Activated CD8-positive, alpha-beta memory T cell treated with anti-CD3 and anti-CD28 coated beads, Interleukin-2, amount 50 U/mL, for 24 hours (primary cell): Measurements from ENCODE around the gene REXO5.
"Not testable (repeated sequence)": the region's sequence is repeated elsewhere in the genome, so short reads cannot be mapped to it uniquely, and the experiment has no call there.

Source experiments
- DNase-seq: peaks from one replicate; pipeline ENCODE4 v3.0.0-alpha.2; 2020; ENCODE audit errors: extremely low read depth

The REXO5 gene

DNA sequence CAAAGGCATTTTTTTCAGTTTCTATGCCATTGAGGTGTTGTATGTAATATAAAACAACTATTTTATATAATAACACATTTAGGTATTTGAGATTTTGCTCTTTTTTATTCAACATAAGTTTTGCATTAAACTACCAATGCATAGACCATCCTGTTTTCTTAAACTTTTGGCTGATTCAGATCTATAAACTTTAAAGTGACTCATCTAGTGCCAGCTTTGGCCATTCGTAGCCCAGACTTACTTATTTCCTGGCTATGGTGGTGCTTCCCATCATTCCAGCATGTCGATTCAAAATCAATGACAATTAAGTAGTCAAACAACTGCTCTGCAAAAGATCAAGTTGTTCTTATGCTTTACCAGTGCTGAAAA is 3.2 kb upstream of the REXO5 start:
- no peak for DNase-seq

DNA sequence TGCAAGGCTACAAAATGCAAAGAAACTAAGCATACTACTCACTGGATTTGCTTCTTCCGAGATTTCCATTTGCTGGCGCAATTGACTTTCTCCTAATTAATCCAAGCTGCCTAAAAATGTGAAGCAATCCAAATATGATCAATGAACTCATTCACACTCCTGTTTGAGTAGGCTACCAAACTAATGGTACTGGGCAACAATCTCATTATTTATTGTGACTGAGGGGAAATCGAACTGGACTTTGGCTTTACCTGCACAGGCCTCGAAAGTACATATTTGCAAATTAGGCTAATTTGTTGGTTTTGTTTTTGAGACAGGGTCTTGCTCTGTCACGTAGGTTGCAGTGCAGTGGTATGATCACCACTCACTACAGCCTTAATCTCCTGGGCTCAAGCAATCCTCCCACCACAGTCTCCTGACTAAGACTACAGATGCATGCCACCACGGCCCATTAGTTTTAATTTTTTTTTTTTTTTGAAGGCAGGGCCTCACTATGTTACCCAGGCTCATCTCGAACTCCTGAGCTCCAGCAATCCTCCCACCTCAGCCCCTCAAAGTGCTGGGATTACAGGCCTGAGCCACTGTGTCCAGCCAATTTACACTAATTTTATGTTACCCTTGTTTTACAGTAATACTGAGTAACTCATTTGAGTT is 2.6 kb upstream of the REXO5 start:
- no peak for DNase-seq

DNA sequence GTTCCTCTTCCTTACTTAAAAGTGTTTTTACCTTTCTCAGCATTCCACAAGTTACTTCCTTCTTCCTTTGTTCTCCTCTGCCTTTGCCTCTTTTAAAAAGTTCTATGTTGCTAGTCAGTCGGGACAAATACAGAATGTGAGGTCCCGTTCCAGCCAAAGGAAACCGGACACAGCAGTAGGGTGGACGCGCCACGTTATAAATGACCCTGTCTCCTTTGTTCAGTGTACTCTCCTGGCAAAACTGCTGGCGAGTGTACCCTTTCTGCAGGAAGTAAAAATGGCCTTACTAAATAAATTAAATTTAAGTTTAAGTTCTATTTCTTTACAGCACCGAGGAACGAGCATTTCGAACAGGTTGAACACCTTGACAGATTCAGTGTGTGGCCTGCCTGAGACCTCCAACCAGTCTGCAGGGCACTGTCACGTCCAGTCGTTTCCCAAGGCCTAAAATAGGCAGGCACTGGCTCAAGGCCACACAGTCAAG is 601 bp upstream of the REXO5 start:
- DNase-seq: not testable (repeated sequence)

DNA sequence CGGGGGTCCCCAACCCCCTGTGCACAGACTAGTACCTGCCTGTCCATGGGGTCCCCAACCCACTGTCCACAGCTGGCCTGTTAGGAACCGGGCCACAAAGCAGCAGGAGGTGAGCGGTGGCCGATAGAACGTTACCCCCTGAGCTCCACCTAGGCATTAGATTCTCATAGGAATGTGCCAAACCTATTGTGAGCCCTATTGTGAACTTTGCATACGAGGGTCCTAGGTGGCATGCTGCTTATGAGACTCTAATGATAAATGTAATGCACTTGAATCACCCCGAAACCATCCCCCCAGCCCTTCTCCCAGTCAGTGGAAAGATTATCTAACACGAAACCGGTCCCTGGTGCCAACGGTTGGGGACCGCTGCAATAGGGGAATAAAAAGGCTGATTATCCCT is 1.5 kb downstream of the REXO5 start:
- DNase-seq: no peak

DNA sequence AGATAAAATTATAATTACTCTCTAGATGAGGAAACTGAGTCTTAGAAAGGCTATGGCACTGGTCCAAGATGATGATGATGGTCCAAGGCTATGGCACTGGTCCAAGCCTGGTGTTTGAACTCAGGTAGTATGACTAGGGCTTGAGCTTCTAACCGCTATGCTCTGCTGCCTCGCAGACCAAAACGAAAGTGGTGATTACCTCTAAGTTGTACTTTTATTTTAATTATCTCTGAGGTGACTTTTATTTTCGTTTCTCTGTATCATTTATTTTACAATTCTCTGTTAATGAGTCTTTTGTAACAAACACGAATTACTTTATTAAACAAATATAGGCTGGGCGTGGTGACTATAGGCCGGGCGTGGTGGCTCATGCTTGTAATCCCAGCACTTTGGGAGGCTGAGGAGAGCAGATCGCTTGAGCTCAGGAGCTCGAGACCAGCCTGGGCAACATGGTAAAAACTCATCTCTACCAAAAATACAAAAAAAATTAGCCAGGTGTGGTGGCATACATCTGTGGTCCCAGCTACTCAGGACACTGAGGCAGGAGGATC is 5.6 kb downstream of the REXO5 start:
- DNase-seq: no peak

DNA sequence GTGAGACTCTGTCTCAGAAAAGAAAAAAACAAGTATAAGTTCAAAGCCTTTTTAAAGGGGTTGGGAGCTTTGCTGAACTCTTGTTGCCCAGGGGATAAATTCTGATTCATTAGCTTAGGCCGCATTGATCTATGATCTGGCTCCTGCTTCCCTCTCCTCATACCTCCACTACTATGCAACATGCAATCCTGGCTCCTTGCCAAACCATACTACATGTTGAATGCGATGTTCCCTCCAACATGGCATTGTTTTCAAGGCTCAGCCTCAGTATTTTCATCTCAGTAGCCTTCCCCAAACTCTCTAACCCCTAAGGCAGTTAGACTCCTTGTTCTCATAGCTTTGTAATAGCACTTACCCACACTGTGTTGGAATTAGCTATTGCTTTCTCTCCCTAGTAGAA is 6.2 kb downstream of the REXO5 start:
- DNase-seq: no peak

DNA sequence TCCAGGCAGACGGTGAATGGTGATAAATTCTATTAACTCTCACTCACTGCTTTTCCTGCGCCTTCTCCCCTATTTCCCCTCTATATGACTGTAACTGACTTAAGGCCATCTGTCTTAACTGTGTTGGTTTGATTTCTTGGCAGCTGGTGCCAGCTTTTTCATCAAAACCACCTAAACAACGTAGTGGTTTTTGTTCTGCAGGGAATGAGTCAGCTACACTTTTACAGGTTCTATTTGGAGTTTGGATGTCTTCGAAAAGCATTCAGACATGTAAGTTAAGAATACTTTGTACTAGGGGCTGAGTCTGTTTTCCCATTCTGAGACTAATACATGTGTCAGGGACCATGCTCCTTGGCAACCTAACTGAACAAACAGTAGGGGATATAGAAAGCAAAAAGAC is 8.5 kb downstream of the REXO5 start:
- no peak for DNase-seq

DNA sequence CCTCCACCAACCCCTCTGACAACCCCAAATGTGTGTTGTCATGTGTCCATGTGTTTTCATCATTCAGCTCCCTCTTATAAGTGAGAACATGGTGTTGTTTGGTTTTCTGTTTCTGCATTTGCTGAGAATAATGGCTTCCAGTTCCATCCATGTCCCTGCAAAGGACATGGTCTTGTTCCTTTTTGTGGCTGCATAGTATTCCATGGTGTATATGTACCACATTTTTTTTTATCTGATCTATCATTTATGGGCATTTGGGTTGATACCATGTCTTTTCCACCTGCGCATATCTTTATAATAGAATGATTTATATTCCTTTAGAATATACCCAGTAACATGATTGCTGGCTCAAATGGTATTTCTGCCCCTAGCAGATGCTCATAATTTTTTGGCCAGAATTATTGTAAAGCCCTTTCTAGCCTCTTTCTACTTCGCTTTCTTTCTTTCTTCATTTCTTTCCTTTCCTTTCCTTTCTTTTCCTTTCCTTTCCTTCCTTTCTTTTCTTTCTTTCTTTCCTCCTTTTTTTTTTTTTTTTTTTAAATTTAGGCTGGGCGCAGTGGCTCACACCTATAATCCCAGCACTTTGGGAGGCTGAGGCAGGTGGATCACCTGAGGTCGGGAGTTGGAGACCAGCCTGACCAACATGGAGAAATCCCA is 12.7 kb downstream of the REXO5 start:
- DNase-seq: no peak

DNA sequence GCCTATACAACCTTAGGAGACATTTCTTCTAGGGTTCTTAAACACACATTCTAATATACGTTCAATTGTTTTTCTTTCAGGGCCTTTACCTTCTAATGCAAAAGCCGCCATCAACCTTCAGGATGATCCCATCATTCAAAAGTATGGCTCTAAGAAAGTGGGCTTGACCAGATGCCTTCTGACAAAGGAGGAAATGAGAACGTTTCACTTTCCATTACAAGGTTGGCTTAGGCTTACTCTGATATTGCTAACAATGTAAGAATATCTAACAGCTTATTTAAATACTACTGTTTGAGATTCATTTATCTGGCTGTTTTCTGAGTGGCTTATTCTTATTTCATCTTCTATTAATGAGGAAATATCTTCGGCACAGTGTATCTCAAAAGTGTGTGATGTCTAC is 15.4 kb downstream of the REXO5 start:
- DNase-seq: no peak

DNA sequence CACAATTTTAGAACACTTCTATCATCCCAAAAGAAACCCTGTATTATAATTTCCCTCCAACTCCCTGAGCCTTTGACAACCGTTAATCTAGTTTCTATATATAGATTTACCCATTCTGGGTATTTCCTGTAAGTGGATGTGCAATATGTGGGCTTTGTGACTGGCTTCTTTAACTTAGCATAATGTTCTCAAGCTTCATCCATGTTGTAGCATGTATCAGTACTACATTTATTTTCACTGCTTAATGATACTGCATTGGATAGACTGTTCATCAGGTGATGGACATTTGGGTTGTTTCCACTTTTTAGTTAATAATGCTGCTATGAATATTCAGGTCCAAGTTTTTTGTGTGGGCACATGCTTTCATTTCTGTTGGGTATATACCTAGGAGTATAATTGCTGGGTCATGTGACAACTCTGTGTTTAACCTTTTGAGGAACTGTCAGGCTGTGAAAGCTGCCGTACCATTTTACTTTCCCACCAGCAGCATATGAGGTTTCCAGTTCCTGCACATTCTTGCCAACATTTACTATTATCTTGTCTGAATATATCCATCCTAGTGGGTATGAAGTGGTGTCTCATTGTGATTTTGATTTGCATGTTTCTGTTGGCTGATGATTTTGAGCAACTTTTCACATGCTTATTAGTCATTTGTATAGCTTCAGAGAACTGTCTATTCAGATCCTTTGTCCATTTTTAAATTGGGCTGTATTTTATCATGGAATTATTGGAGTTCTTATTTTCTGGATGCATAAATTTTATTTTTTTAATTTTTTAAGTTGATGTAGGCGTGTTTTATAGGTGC is 16.4 kb downstream of the REXO5 start:
- no peak for DNase-seq

DNA sequence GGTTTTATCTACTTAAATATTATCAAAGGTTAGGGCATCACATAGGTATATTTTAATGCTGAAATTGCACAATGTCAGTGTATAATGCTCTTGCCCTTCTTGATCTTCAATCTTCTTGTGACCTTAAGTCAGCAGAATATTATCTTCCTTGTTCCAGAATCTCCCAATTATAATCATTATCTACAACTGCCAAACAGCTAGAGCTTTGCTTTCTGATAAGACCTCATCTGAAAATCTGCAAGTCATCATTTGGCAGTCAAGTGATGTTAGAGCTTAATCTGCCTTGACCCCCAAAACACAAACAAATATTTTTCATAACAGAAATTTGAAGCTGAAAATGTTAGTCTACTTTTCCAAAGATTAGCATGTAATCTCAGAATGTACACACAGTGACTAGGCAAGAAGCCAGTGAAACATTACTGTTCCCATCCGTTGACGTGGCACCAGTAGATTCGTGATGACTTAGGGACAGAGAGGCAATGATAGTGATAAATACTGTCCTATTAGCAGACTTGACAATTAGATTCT is 19.8 kb downstream of the REXO5 start:
- DNase-seq: no peak

DNA sequence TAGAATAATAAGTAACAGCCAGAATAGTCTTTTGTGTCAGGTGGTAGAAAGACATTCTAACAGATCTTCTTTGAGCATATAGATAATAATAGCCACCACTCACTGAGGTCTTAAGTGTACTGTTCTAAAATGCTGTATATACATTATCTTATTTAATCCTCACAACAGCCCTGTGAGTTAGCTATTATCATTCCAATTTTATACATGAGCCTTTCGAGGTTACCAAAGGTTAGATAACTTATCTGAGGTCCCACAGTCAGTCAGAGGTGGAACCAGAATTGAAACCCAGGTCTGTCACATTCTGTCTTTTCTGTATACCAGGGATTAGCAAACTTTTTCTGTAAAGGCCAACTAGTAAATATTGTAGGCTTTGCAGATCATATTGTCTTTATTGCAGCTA is 23.2 kb downstream of the REXO5 start:
- no peak for DNase-seq

DNA sequence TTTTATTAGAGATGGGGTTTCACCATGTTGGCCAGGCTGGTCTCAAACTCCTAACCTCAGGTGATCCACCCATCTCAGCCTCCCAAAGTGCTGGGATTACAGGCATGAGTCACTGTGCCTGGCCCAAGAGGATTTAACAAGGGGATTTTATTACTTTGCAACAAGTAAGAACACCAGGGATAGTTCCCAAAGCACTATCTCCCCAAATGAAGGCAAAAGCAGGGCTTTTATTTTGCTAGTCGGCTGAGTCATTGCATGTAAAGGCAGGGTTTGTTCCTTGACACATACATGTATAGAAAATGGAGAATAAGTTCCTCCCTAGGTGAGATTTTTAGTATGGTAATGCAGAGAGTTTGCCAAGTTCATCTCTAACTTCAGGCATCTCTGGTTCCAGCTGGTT is 24.0 kb downstream of the REXO5 start:
- no peak for DNase-seq

DNA sequence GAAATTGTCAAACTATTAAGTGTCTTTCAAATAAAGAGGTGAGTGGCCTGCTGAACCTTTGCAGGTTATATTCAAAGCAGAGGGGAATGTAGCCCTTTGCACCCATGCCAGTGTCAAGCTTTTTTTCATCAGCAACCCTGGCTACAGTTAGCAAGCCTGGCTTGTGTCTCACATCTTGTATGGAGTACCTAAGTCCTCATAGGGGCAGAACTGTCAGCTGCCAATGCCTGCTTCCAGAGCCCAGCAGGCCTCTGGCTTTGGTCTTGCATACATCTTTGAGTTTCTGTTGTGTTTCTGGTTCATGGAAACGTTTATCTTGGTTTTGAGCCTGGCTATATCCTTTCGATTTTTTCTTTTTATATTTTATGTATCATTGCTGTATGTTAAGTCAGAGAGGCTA is 26.8 kb downstream of the REXO5 start:
- DNase-seq: no peak

DNA sequence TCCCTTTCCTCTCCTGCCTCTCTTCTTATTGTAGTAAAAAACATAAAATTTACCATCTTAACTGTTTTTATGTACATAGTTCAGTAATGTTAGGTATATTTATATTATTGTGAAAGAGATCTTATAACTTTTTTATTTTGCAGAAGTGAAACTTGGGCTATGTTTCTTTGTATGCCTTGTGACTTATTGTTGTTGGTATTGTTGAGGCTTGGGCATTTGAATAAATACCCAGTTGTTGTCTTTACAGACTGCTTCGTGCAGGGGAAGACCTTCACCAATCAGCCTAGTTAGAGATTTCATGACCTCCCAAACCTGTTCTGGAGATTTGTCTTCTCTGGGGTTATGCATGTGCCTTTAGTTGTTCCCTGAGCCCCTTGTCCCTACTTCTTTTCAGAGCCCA is 31.9 kb downstream of the REXO5 start:
- no peak for DNase-seq

DNA sequence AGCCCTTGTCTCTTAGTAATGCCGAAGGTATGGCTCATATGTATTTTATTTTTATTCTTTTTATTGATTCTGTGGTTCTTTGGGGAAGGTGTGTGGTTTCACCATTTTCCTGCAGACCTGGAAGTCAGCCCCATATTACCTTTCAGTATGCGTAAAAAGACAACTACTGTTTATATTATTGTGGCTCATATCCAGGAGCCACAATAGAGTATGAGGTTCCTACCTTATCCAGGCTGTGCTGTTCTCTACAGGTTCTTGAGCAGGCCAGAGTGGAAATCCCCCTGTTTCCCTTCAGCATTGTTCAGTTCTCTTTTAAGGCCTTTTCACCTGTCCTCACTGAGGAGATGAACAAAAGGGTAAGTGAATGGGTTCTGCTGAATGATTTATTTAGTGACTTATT is 33.2 kb downstream of the REXO5 start:
- DNase-seq: no peak

DNA sequence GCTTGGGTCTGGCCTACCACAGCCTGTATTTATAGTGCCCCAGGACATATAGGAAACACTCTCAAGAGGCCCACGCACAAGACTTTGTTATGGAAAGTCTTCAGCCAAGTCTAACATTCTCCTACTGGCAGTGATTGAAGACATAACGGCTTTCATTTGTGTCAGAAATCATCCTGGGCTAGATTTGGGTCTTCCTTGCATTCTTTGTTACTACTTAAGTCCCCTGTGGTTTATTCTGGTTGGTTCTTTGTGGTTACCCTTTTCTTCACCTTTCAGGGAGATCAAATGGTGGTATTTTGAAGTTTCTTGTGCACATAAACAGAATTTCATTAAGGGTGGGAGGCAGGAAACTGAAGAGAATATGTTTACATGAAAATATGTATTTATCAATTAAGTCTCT is 37.7 kb downstream of the REXO5 start:
- DNase-seq: no peak

DNA sequence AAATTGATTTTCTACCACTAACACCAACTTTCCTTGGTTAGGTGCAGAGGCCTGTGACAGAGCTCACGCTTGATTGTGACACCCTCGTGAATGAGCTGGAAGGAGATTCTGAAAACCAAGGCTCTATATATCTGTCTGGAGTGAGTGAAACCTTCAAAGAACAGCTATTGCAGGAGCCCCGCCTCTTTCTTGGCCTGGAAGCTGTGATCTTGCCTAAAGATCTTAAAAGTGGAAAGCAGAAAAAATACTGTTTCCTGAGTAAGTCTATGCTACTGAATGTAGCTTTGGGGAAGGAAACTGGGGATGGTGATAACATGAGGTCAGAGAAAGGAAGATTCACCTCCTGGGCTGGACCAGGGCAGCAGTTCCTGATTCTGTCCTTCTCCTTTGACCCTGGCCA is 38.3 kb downstream of the REXO5 start:
- no peak for DNase-seq

DNA sequence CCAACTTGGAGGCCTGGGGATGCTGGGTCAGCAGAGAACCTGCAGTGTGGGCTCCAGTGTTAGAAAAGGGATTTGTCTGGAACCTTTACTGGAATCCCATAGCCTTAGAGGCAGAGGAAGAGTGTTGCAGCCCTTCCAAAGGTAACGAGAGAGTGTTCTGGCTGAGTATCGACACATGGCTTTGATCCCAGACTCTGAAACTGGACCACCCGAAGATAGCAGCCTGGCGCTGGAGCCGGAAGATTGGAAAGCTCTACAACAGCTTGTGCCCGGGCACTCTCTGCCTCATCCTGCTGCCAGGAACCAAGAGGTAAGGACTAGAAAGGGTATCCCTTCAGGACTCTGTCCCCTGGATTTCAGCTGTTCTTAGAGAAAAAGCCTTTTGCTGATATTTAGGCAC is 39.7 kb downstream of the REXO5 start:
- no peak for DNase-seq

DNA sequence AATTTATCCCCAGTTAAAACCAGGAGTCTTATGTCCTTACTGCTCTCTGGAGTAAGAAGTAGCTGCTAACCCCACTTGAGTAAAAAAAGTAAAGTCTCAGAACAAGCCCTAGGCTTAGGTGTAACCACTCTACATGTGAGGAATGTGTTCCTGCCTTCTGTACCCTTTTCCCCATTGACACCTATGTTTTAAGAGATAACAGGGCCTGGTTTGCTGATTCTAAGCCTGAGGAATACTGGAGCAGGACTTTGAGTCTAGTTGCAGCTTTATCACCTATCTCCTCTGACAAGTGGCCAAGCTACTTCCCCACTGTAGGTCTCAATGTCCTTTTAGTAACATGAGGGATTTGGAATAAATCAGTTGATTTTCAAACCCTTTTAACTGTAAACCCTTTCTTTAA is 40.2 kb downstream of the REXO5 start:
- no peak for DNase-seq

DNA sequence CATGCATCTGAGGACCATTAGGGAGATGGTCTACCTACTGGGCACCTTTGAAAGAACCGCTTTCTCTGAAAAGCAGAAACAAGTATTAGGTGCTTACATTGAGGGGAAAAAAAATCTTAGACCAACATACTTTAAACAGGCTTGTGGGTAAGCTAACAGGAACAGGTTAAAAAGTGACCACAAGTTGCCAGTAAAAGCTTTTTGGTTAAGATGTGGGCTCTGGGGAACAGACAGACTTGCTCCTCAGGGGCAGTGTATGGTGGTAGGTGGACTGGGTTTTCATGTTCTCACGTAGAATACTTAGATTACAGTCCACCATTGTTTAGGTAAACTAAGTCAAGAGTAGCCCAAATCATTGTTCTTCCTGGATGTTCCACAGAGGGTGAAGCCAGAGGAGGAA is 41.2 kb downstream of the REXO5 start:
- DNase-seq: no peak

DNA sequence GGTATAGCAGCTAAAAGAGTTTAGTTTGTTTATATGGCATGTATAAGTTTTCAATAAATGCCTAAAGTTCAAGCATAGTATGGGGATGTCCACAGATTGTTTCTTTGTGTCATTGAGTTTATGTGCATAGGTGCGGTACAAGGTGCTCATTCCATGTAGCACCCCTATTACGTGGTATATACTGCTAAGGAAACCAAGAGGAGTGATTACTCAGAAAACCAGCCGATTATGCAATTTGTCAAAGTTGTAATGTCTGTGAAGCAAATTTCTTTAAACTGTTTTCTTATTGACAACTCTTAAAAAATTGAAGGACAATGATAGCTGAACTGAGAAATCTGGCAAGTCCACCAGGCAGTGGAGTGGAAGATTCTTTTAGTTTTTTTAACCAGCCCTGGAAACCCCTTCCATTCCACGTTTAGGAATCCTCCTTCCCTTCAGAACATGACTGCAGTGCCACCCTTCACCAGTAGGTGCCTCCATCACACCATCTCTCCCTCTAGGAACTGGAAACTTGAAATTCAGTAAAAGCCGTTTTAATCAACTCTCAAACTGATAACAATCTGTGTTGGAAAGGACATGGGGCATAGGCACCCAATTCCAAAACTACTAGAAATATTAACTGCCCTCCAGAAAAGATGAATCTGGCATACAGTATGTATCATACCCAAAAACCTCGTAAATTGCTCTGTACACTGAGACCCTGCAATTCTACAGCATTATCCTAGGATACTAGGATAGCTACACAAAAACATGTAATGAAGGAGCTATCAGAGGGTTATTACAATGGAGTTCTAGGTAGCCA is 43.5 kb downstream of the REXO5 start:
- peak; percentile 37 for DNase-seq
